ENCODE measurements around the gene RHOBTB1.

GRCh38 chr10:60845038-60845437 lies 98.9 kb downstream of the RHOBTB1 start:
- TF ChIP-seq ZNF70 (CRISPR knock-in tag; IDR thresholded peaks at IDR 0.05) = no peak
- no peak for TF ChIP-seq TSHZ2 (CRISPR knock-in tag; IDR thresholded peaks at IDR 0.05)
- TF ChIP-seq PATZ1 (CRISPR knock-in tag; IDR thresholded peaks at IDR 0.05; ENCODE audit: borderline replicate concordance) = no peak
- TF ChIP-seq CSDC2 (CRISPR knock-in tag; IDR thresholded peaks at IDR 0.05) = no peak
- TF ChIP-seq ZFP30 (CRISPR knock-in tag; IDR thresholded peaks at IDR 0.05) = no peak
- TF ChIP-seq ARNTL (CRISPR knock-in tag; IDR thresholded peaks at IDR 0.05; ENCODE audit: borderline replicate concordance, low read depth) = no peak
- no peak for TF ChIP-seq ZFP3 (CRISPR knock-in tag; IDR thresholded peaks at IDR 0.05)
- no peak for TF ChIP-seq CSRNP3 (CRISPR knock-in tag; IDR thresholded peaks at IDR 0.05)
- no peak for TF ChIP-seq SNAI2 (CRISPR knock-in tag; IDR thresholded peaks at IDR 0.05)
- no peak for TF ChIP-seq POU6F1 (CRISPR knock-in tag; IDR thresholded peaks at IDR 0.05; ENCODE audit: borderline replicate concordance, low read depth)
- TF ChIP-seq RARB (CRISPR knock-in tag; IDR thresholded peaks at IDR 0.05) = no peak
- no peak for TF ChIP-seq CREB5 (CRISPR knock-in tag; IDR thresholded peaks at IDR 0.05; ENCODE audit: low read depth)
- no peak for TF ChIP-seq TCF4 (CRISPR knock-in tag; IDR thresholded peaks at IDR 0.05; ENCODE audit: borderline replicate concordance)
- no peak for TF ChIP-seq GLIS3 (CRISPR knock-in tag; IDR thresholded peaks at IDR 0.05)

All from SK-N-SH treated with all-trans-retinoic acid at 6 μM for 48 hours (cell line).